ENCODE results near the gene CSGALNACT2.

Gene CSGALNACT2

DNA sequence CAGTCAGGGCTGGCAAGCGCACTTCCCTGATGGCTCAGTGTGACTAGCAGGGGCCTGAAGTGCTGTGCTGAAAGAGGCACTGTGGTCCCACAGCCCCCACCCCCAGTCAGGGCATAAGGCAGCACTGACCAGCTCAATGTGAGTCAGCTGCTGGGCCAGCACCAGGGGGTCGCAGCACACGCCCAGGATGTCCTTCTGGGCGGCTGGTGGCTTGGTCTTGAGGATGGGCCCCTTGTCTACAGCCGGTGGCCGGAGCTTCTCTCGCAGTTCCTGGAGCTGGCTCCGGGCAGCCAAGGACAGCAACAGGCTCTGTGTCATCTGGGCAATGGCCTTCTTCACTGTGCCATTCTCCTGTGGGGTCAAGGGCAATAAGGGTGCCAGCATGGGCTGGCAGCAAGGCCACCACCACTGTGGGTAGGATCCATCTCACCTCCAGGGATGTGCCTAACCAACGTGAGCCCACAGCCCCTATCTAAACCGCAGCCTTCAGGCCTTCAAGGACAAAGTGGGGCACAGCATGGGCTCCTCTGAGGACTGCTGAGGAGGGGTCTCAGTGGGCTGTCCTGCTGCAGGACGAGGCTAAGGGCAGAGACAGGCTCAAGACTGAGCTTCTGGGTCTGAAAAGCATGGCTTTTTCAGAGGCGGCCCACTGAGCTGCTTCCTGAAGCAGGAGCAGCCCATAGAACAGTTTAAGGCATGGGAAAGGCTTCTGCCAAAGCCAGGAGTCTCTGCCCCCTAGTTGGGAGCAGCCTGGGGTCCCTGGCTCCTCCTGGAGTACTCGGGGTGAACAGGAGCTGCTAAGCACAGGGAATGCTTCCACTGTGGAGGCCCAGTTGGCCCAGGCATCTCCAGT is 62.5 kb downstream of the CSGALNACT2 start:
- no peak overlapping the region for H3K4me3 ChIP-seq (replicated peaks in 1 of 2; ENCODE audit: low read depth in 2 of 2, low read length in 2 of 2)
- DNase-seq (ENCODE audit: low read depth in 2 of 2) = no peak
- TF ChIP-seq, protein P1, sequence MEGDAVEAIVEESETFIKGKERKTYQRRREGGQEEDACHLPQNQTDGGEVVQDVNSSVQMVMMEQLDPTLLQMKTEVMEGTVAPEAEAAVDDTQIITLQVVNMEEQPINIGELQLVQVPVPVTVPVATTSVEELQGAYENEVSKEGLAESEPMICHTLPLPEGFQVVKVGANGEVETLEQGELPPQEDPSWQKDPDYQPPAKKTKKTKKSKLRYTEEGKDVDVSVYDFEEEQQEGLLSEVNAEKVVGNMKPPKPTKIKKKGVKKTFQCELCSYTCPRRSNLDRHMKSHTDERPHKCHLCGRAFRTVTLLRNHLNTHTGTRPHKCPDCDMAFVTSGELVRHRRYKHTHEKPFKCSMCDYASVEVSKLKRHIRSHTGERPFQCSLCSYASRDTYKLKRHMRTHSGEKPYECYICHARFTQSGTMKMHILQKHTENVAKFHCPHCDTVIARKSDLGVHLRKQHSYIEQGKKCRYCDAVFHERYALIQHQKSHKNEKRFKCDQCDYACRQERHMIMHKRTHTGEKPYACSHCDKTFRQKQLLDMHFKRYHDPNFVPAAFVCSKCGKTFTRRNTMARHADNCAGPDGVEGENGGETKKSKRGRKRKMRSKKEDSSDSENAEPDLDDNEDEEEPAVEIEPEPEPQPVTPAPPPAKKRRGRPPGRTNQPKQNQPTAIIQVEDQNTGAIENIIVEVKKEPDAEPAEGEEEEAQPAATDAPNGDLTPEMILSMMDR (IDR thresholded peaks at IDR 0.05; ENCODE audit: low read depth, low read length) = no peak

DNA sequence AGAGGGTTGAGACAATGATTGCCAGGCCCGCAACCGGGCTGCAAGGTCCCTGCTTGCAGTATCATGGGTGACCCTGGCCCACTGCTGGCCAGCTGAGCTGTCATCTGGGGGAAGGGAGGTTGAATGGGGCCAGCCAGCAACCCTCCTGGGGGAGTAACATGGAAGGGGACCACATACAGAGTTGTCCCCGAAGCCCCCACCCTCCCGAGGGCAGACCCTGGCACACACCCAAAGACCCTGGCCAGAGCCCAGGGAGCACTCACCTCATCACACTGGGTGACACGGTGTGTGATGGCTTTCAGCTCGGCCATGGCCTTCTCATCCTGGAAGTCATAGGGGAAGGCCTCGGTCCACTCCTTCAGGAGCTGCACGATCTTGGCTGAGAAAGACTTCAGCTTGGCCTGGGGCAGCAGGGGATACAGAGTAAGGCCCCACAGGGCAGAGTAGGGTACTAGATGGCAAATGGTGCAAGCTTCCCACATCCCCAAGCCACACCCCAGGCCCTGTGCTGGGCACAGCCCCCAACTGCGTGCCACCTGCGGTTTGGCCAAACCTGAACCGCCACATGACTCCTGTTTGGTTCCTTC is 63.4 kb downstream of the CSGALNACT2 start:
- TF ChIP-seq, protein P1 (IDR thresholded peaks at IDR 0.05; ENCODE audit: low read depth, low read length) = no peak
- no peak for DNase-seq (ENCODE audit: low read depth in 2 of 2)
- H3K4me3 ChIP-seq (replicated peaks in 1 of 2; ENCODE audit: low read depth in 2 of 2, low read length in 2 of 2) = no peak overlapping the region

DNA sequence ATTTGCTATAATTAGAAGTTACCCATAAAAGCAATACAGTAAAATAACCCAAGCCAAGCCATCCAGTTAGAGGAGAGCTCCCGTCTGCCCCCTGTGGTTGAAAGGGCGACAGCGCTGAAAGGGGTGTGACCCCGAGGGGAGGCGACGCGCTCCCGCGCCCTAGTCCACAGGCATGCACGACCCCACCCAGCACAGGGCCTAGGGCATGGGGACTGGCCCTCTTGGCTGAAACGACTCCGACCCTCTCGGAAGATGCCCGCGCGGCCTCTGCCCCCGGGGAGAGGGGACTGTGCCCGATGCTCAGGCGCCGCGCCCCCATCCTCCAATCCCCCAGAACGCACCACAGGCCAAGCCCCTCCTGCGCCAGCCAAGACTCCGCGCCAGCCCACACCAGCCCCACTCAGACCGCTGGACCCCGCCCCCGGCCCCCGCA is 64.0 kb downstream of the CSGALNACT2 start:
- H3K4me3 ChIP-seq (replicated peaks in 1 of 2; ENCODE audit: low read depth in 2 of 2, low read length in 2 of 2) = peak overlapping the region; percentile 46 to 52
- TF ChIP-seq, protein P1 (IDR thresholded peaks at IDR 0.05; ENCODE audit: low read depth, low read length) = peak; percentile 80
- DNase-seq (ENCODE audit: low read depth in 2 of 2) = peak in 1 of 2 donors; percentile 26

DNA sequence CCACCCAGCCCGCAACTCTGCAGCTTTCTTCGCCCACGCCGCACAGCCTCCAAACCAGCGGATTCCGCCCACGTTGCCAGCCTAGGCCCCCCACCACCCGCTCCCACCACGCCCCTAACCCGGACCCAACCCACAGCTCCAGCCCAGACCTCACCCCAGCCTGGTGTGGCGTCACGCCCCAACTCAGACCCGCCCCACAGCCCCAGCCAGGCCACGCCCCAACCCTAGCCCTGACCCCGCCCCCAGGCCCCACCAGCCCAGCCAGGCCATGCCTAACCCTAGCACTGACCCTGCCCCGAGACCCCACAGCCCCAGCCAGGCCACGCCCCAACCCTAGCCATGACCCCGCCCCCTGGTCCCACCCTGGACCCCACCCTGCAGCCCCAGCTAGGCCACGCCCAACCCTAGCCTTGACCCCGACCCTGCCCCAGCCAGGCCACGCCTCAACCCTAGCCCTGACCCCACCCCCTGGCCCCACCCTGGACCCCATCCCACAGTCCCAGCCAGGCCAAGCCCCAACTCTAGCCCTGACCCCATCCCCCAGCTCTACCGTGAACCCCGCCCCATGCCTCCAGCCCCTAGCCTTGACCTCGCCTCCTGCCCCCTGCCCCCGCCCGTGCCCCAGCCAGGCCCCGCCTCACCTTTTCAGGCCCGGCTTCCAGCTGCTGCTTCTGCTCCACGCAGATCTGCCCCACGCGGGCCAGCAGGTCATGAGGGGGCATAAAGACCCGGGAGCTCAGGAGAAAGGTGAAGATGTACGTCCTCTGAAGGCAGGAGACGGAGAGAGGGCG is 64.6 kb downstream of the CSGALNACT2 start:
- H3K4me3 ChIP-seq (replicated peaks in 1 of 2; ENCODE audit: low read depth in 2 of 2, low read length in 2 of 2) = peak overlapping the region; percentile 46 to 52
- TF ChIP-seq, protein P1 (IDR thresholded peaks at IDR 0.05; ENCODE audit: low read depth, low read length) = no peak
- no peak for DNase-seq (ENCODE audit: low read depth in 2 of 2)

DNA sequence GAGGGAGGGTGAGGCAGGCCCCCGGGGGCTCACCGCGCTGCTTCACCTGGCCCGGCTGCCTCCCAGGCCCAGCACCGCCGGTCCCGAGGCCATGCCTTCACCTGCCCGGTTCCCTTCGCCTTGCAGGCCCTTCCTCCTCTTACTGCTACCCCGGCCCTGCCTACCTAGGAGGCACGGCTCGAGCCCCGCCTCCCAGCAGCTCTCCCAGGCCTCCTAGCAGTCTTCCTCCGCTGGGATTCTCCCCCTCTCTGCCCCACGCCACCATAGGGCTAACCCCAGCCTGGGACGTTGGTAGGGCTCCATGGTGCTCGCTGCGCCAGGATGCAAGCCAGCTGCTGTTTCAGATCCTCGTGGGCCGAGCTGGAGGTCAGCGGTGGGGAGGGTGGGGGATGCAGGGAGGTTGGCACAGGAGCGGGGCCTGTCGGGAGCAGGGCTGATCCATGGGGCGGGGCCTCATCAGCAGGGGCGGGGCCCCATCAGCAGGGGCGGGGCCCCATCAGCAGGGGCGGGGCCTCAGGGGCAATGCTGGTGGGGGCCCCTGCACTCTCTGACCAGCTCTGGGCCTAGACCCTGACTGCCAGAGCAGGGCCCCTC is 65.3 kb downstream of the CSGALNACT2 start:
- H3K4me3 ChIP-seq (replicated peaks in 1 of 2; ENCODE audit: low read depth in 2 of 2, low read length in 2 of 2) = peak overlapping the region in 1 of 2 donors; percentile 19
- peak in 1 of 2 donors; percentile 14 for DNase-seq (ENCODE audit: low read depth in 2 of 2)
- TF ChIP-seq, protein P1 (IDR thresholded peaks at IDR 0.05; ENCODE audit: low read depth, low read length) = no peak
